Frontal cortex (tissue), 4 donors: Measurements from ENCODE around the gene OCLN. TPM values are rescaled to one million over a fixed set of nuclear protein-coding genes. Genes with fewer than 3 reads are reported as not detected.
"Not testable (repeated sequence)": the region's sequence is repeated elsewhere in the genome, so short reads cannot be mapped to it uniquely, and the experiment has no call there.

Experiments
- DNase-seq, 2 donors: peaks; one replicate each; pipeline ENCODE4 v3.0.0; 2012; ENCODE audit warnings: low spot score in 2 of 2
- FAIRE-seq: peaks from 2 replicates; lab custom pipeline; 2012; peaks lifted over from hg19 to GRCh38; lab: Jason Lieb, UNC
- total RNA-seq: library from RNA; depleted of rRNA; stranded (reverse); fragments of >200 nt; gene quantifications from one replicate; pipeline ENCODE4 v1.2.3, GENCODE V29; 2014
- donor health status: control.
- donor health status: control.
- donor health status: control.

The OCLN gene
- total RNA-seq, 1 donor from 2014 or later: 3.7 TPM

- FAIRE-seq: no peak
- no peak for DNase-seq
Measured at GRCh38 chr5:69526660-69527059, 34.1 kb downstream of the OCLN start.

- FAIRE-seq (no peak), DNase-seq (no peak)
Measured at GRCh38 chr5:69527128-69527770, 34.7 kb downstream of the OCLN start.

GRCh38 chr5:69528035-69528434, 35.4 kb downstream of the OCLN start:
- DNase-seq: no peak
- FAIRE-seq: no peak

- FAIRE-seq (no peak), DNase-seq (no peak)
Measured at GRCh38 chr5:69528609-69529008, 36.0 kb downstream of the OCLN start.

- DNase-seq (no peak), FAIRE-seq (no peak)
Measured at GRCh38 chr5:69530561-69531405, 38.2 kb downstream of the OCLN start.

- FAIRE-seq: no peak
- DNase-seq: no peak
Measured at GRCh38 chr5:69531406-69531801, 38.8 kb downstream of the OCLN start.

- DNase-seq, FAIRE-seq: not testable (repeated sequence)
Measured at GRCh38 chr5:69537911-69538310, 45.3 kb downstream of the OCLN start.

GRCh38 chr5:69538735-69539134, 46.1 kb downstream of the OCLN start:
- FAIRE-seq, DNase-seq: not testable (repeated sequence)

- not testable (repeated sequence) for DNase-seq, FAIRE-seq
Measured at GRCh38 chr5:69541347-69541746, 48.8 kb downstream of the OCLN start.

GRCh38 chr5:69542838-69543618, 50.4 kb downstream of the OCLN start:
- FAIRE-seq, DNase-seq: not testable (repeated sequence)

- FAIRE-seq, DNase-seq: not testable (repeated sequence)
Measured at GRCh38 chr5:69544602-69545001, 52.0 kb downstream of the OCLN start.

- not testable (repeated sequence) for FAIRE-seq, DNase-seq
Measured at GRCh38 chr5:69559908-69560330, 67.3 kb downstream of the OCLN start, which contains the start of gene GTF2H2C. TSS of gene GTF2H2C (plus strand) at chr5:69560191. CDS start at chr5:69565133, 4,942 bp downstream.

GRCh38 chr5:69560587-69561431, 68.2 kb downstream of the OCLN start:
- DNase-seq, FAIRE-seq: not testable (repeated sequence)

- not testable (repeated sequence) for FAIRE-seq
Measured at GRCh38 chr5:69566172-69566571, 73.6 kb downstream of the OCLN start.

GRCh38 chr5:69568072-69568471, 75.5 kb downstream of the OCLN start:
- DNase-seq, FAIRE-seq: not testable (repeated sequence)

More at GRCh38 chr5:69566172-69566571, 73.6 kb downstream of the OCLN start:
- not testable (repeated sequence) for DNase-seq

- FAIRE-seq, DNase-seq: not testable (repeated sequence)
Measured at GRCh38 chr5:69583356-69583755, 90.8 kb downstream of the OCLN start.

- FAIRE-seq, DNase-seq: not testable (repeated sequence)
Measured at GRCh38 chr5:69596114-69596840, 103.7 kb downstream of the OCLN start.

GRCh38 chr5:69601947-69602346, 109.4 kb downstream of the OCLN start:
- FAIRE-seq, DNase-seq: not testable (repeated sequence)
